WTC11 (cell line): ENCODE results near the gene KCNJ16.

ENCODE experiments used
- CREB1 ChIP-seq: sonication (generic); formaldehyde crosslinking; IDR thresholded peaks from 2 replicates; pipeline ENCODE4 v1.8.0; 2023; ENCODE audit warnings: mild to moderate bottlenecking, missing genetic modification reagents
- CTCF ChIP-seq: fragments of 200-600 bp; IDR thresholded peaks from 2 replicates; pipeline ENCODE4 v1.8.0; 2022; ENCODE audit warnings: antibody characterized with exemption
- E2F1 ChIP-seq: sonication (generic); formaldehyde crosslinking; IDR thresholded peaks from 2 replicates; pipeline ENCODE4 v1.8.0; 2022; ENCODE audit warnings: mild to moderate bottlenecking, missing genetic modification reagents
- IRF1 ChIP-seq: sonication (generic); formaldehyde crosslinking; IDR thresholded peaks from 2 replicates; pipeline ENCODE4 v1.8.0; 2023; ENCODE audit warnings: missing genetic modification reagents
- NR1H2 ChIP-seq: sonication (generic); formaldehyde crosslinking; IDR thresholded peaks from 2 replicates; pipeline ENCODE4 v1.9.0; 2021; ENCODE audit warnings: mild to moderate bottlenecking, moderate library complexity, missing genetic modification reagents
- TCF7 ChIP-seq: sonication (generic); formaldehyde crosslinking; IDR thresholded peaks from 2 replicates; pipeline ENCODE4 v1.8.0; 2022; ENCODE audit warnings: mild to moderate bottlenecking, low read depth, missing genetic modification reagents, moderate library complexity
- TEAD4 ChIP-seq: sonication (generic); formaldehyde crosslinking; IDR thresholded peaks from 2 replicates; pipeline ENCODE4 v1.8.0; 2022; ENCODE audit warnings: mild to moderate bottlenecking, missing genetic modification reagents
- USF2 ChIP-seq: sonication (generic); formaldehyde crosslinking; IDR thresholded peaks from 2 replicates; pipeline ENCODE4 v1.8.1; 2023; ENCODE audit warnings: mild to moderate bottlenecking, missing genetic modification reagents, moderate library complexity
- ZNF219 ChIP-seq: sonication (generic); formaldehyde crosslinking; IDR thresholded peaks from 2 replicates; pipeline ENCODE4 v1.8.0; 2023; ENCODE audit warnings: missing genetic modification reagents, mild to moderate bottlenecking, borderline replicate concordance
- ZNF263 ChIP-seq: sonication (generic); formaldehyde crosslinking; IDR thresholded peaks from 2 replicates; pipeline ENCODE4 v1.8.1; 2022; ENCODE audit warnings: low read depth, mild to moderate bottlenecking, moderate library complexity, missing genetic modification reagents
- TF ChIP-seq, protein P1 (sequence below): sonication (generic); formaldehyde crosslinking; IDR thresholded peaks from 2 replicates; pipeline ENCODE4 v1.8.1; 2022; ENCODE audit warnings: low read depth, missing genetic modification reagents, borderline replicate concordance
- TF ChIP-seq, protein P2 (sequence below): fragments of 250-450 bp; sonication (Bioruptor Pico); IDR thresholded peaks from 2 replicates; pipeline ENCODE4 v1.9.0; 2021; ENCODE audit warnings: mild to moderate bottlenecking, borderline replicate concordance
- TF ChIP-seq, protein P3 (sequence below): sonication (generic); formaldehyde crosslinking; IDR thresholded peaks from 2 replicates; pipeline ENCODE4 v1.8.1; 2023; ENCODE audit warnings: mild to moderate bottlenecking, missing genetic modification reagents

- TF ChIP-seq ZNF263 (CRISPR knock-in tag): no peak
- no peak for TF ChIP-seq CTCF
- TF ChIP-seq TCF7 (CRISPR knock-in tag): no peak
- TF ChIP-seq IRF1 (CRISPR knock-in tag): no peak
- no peak for TF ChIP-seq TEAD4
- TF ChIP-seq, protein P1, sequence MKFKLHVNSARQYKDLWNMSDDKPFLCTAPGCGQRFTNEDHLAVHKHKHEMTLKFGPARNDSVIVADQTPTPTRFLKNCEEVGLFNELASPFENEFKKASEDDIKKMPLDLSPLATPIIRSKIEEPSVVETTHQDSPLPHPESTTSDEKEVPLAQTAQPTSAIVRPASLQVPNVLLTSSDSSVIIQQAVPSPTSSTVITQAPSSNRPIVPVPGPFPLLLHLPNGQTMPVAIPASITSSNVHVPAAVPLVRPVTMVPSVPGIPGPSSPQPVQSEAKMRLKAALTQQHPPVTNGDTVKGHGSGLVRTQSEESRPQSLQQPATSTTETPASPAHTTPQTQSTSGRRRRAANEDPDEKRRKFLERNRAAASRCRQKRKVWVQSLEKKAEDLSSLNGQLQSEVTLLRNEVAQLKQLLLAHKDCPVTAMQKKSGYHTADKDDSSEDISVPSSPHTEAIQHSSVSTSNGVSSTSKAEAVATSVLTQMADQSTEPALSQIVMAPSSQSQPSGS (CRISPR knock-in tag): no peak
- TF ChIP-seq, protein P2, sequence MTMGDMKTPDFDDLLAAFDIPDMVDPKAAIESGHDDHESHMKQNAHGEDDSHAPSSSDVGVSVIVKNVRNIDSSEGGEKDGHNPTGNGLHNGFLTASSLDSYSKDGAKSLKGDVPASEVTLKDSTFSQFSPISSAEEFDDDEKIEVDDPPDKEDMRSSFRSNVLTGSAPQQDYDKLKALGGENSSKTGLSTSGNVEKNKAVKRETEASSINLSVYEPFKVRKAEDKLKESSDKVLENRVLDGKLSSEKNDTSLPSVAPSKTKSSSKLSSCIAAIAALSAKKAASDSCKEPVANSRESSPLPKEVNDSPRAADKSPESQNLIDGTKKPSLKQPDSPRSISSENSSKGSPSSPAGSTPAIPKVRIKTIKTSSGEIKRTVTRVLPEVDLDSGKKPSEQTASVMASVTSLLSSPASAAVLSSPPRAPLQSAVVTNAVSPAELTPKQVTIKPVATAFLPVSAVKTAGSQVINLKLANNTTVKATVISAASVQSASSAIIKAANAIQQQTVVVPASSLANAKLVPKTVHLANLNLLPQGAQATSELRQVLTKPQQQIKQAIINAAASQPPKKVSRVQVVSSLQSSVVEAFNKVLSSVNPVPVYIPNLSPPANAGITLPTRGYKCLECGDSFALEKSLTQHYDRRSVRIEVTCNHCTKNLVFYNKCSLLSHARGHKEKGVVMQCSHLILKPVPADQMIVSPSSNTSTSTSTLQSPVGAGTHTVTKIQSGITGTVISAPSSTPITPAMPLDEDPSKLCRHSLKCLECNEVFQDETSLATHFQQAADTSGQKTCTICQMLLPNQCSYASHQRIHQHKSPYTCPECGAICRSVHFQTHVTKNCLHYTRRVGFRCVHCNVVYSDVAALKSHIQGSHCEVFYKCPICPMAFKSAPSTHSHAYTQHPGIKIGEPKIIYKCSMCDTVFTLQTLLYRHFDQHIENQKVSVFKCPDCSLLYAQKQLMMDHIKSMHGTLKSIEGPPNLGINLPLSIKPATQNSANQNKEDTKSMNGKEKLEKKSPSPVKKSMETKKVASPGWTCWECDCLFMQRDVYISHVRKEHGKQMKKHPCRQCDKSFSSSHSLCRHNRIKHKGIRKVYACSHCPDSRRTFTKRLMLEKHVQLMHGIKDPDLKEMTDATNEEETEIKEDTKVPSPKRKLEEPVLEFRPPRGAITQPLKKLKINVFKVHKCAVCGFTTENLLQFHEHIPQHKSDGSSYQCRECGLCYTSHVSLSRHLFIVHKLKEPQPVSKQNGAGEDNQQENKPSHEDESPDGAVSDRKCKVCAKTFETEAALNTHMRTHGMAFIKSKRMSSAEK (CRISPR knock-in tag): no peak
- no peak for TF ChIP-seq NR1H2
- TF ChIP-seq ZNF219 (CRISPR knock-in tag): no peak
- TF ChIP-seq E2F1: no peak
- TF ChIP-seq, protein P3, sequence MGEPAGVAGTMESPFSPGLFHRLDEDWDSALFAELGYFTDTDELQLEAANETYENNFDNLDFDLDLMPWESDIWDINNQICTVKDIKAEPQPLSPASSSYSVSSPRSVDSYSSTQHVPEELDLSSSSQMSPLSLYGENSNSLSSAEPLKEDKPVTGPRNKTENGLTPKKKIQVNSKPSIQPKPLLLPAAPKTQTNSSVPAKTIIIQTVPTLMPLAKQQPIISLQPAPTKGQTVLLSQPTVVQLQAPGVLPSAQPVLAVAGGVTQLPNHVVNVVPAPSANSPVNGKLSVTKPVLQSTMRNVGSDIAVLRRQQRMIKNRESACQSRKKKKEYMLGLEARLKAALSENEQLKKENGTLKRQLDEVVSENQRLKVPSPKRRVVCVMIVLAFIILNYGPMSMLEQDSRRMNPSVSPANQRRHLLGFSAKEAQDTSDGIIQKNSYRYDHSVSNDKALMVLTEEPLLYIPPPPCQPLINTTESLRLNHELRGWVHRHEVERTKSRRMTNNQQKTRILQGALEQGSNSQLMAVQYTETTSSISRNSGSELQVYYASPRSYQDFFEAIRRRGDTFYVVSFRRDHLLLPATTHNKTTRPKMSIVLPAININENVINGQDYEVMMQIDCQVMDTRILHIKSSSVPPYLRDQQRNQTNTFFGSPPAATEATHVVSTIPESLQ: no peak
- no peak for TF ChIP-seq USF2
- TF ChIP-seq CREB1: no peak
These were observed 59.8 kb downstream of the KCNJ16 start for GRCh38 chr17:70134777-70135176.
